ENCODE results near the gene FAM186B. TPM values are rescaled to one million over a fixed set of nuclear protein-coding genes. Genes with fewer than 3 reads are reported as not detected.

The FAM186B gene
- total RNA-seq, 1 donor from 2014 or later = 0.65 TPM

DNA sequence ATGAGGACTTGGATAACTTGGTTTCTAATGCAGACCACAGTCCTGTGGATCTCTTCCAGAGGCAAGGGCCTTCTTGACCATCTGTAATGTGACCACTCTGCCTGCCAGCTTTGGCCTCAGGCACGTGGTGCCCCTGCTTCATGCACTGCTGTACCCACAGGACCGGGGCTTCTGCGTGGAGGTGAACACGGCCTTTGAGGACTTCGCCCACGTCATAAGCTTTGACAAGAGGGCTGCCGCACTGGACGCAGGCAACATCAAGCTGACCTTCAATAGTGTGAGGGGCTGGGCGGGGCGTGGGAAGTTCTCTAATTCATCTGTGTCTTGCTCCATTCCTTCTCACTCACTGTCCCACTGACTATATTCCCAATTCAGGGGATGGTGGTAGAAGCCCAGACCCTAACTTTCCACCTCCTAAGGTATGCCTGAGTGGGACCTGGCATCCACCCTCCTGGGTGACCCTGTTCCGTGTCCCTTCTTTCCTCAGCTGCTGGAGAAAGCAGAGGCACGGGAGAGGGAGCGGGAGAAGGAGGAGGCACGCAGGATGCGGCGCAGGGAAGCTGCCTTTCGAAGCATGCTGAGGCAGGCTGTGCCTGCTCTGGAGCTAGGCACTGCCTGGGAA lies 36.4 kb upstream of the FAM186B start:
- intact Hi-C loops (cut with DNase I) = loop anchor here (5.0 kb wide), 1 partner anchor 65 kb away; the partner anchor contains the start of gene FMNL3
- peaks cover 39% of the 10 kb centered on the region for H3K4me1 ChIP-seq
- no peaks in the 10 kb centered on the region for H3K9me3 ChIP-seq
- TF ChIP-seq, protein P1, sequence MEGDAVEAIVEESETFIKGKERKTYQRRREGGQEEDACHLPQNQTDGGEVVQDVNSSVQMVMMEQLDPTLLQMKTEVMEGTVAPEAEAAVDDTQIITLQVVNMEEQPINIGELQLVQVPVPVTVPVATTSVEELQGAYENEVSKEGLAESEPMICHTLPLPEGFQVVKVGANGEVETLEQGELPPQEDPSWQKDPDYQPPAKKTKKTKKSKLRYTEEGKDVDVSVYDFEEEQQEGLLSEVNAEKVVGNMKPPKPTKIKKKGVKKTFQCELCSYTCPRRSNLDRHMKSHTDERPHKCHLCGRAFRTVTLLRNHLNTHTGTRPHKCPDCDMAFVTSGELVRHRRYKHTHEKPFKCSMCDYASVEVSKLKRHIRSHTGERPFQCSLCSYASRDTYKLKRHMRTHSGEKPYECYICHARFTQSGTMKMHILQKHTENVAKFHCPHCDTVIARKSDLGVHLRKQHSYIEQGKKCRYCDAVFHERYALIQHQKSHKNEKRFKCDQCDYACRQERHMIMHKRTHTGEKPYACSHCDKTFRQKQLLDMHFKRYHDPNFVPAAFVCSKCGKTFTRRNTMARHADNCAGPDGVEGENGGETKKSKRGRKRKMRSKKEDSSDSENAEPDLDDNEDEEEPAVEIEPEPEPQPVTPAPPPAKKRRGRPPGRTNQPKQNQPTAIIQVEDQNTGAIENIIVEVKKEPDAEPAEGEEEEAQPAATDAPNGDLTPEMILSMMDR (IDR thresholded peaks at IDR 0.05) = no peak
- no peak overlapping the region for H3K27ac ChIP-seq
- H3K4me3 ChIP-seq = no peak overlapping the region
- ATAC-seq (no peak), DNase-seq (no peak)
- H3K36me3 ChIP-seq = peaks cover 68% of the 10 kb centered on the region
- no peaks in the 10 kb centered on the region for H3K27me3 ChIP-seq (ENCODE audit: low read depth)

DNA sequence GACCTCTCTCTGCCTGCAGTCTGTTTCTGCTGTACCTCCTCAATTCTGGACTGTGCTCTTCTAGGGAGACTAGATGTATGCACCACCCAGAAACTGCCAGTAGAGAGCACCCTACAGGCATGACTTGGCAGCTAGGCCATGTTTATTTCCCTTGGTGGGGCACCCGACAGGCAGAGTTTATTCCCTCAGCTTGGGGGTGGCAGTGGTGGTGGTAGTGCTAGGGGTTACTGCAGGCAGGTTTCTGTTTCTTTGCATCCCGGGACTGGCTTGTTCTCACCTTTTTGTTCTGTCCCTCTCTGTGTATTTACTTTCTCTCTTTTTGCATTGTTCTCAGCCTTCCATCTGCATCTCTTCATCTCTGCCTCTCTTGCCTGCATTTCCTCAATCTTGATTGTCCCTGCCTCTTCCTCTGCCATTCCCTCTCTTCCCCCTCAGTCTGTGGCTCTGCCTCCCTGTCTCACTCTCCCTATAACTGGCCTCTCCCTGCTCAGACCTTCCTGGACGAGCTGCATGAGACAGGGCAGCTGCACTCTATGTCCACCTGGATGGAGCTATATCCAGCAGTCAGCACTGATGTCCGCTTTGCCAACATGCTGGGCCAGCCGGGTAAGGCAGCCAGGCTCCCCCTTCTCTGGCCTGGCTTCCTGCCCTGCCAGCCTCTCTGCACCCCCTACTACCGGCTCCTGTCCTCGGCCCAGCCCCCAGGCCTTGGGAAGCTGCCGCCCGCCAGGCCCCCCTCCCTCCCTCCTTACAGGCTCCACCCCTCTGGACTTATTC lies 31.7 kb upstream of the FAM186B start:
- Histone ChIP-seq H3K27ac (no peak overlapping the region), H3K9me3 (no peaks in the 10 kb centered on the region), H3K4me3 (no peak overlapping the region), H3K4me1 (peaks cover 18% of the 10 kb centered on the region), H3K36me3 (peaks cover 45% of the 10 kb centered on the region), H3K27me3 (ENCODE audit: low read depth) (no peaks in the 10 kb centered on the region)
- DNase-seq (no peak), ATAC-seq (peak; percentile 69 to 71)
- intact Hi-C loops (cut with DNase I) = no loop called here
- TF ChIP-seq, protein P1 (IDR thresholded peaks at IDR 0.05) = peak; percentile 64

- TF ChIP-seq, protein P1 (IDR thresholded peaks at IDR 0.05) = no peak
- no peak overlapping the region for H3K27ac ChIP-seq
- H3K36me3 ChIP-seq = peaks cover 39% of the 10 kb centered on the region
- no peaks in the 10 kb centered on the region for H3K27me3 ChIP-seq (ENCODE audit: low read depth)
- no peak for DNase-seq
- intact Hi-C loops (cut with DNase I) = no loop called here
- no peaks in the 10 kb centered on the region for H3K9me3 ChIP-seq
- no peak for ATAC-seq
- H3K4me1 ChIP-seq = peaks cover 18% of the 10 kb centered on the region
- H3K4me3 ChIP-seq = no peak overlapping the region
Observed at GRCh38 chr12:49636574-49636973, 31.1 kb upstream of the FAM186B start.

DNA sequence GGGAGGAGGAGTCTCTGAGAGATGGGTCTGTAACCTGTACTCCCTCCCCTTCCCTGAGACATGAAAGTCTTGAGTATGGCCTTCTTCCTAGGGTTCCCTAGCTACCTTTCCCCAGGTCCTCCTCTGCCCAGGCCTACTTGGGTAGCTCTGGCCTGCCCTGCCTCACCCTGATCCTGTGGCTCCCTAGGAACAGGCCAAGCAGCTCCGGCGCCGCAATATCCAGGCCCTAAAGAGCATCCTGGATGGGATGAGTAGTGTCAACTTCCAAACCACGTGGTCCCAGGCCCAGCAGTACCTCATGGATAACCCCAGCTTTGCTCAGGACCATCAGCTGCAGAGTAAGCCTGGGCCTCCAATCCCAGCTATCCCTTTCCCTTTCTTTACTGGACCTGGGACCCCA lies 30.2 kb upstream of the FAM186B start:
- Histone ChIP-seq H3K4me1 (peaks cover 18% of the 10 kb centered on the region), H3K27ac (no peak overlapping the region), H3K4me3 (no peak overlapping the region), H3K27me3 (ENCODE audit: low read depth) (no peaks in the 10 kb centered on the region), H3K9me3 (no peaks in the 10 kb centered on the region), H3K36me3 (peaks cover 33% of the 10 kb centered on the region)
- ATAC-seq = no peak
- TF ChIP-seq, protein P1 (IDR thresholded peaks at IDR 0.05) = no peak
- DNase-seq = no peak
- intact Hi-C loops (cut with DNase I) = no loop called here

DNA sequence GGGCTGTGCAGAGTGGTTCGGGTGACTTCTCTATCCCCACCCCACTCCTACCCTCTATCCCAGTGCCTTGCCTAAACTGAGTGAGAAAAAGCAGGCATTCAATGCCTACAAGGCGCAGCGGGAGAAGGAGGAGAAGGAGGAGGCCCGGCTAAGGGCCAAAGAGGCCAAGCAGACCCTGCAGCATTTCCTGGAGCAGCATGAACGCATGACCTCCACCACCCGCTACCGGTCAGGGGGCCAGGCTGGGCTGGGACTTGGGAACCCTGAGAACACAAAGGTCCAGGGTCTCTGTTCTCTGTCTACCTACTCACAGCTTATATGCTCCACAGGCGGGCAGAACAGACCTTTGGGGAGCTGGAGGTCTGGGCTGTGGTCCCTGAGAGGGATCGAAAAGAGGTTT lies 29.6 kb upstream of the FAM186B start:
- peaks cover 18% of the 10 kb centered on the region for H3K4me1 ChIP-seq
- H3K27me3 ChIP-seq (ENCODE audit: low read depth) = no peaks in the 10 kb centered on the region
- H3K27ac ChIP-seq = no peak overlapping the region
- H3K9me3 ChIP-seq = no peaks in the 10 kb centered on the region
- no peak for ATAC-seq
- no peak for DNase-seq
- H3K4me3 ChIP-seq = no peak overlapping the region
- intact Hi-C loops (cut with DNase I) = no loop called here
- TF ChIP-seq, protein P1 (IDR thresholded peaks at IDR 0.05) = no peak
- peaks cover 29% of the 10 kb centered on the region for H3K36me3 ChIP-seq

Data from lower lobe of right lung (tissue), 2 donors.